GM21526 (cell line): ENCODE results near the gene PARN.
"Not testable (repeated sequence)": the region's sequence is repeated elsewhere in the genome, so short reads cannot be mapped to it uniquely, and the experiment has no call there.

ENCODE experiments used
- ATAC-seq: cut with Tn5 transposase; IDR thresholded peaks from one replicate; pipeline ENCODE4 v1.9.1; 2021; ENCODE audit warnings: moderate library complexity; ENCODE audit not compliant: unreplicated experiment, low FRiP score

Gene PARN

DNA sequence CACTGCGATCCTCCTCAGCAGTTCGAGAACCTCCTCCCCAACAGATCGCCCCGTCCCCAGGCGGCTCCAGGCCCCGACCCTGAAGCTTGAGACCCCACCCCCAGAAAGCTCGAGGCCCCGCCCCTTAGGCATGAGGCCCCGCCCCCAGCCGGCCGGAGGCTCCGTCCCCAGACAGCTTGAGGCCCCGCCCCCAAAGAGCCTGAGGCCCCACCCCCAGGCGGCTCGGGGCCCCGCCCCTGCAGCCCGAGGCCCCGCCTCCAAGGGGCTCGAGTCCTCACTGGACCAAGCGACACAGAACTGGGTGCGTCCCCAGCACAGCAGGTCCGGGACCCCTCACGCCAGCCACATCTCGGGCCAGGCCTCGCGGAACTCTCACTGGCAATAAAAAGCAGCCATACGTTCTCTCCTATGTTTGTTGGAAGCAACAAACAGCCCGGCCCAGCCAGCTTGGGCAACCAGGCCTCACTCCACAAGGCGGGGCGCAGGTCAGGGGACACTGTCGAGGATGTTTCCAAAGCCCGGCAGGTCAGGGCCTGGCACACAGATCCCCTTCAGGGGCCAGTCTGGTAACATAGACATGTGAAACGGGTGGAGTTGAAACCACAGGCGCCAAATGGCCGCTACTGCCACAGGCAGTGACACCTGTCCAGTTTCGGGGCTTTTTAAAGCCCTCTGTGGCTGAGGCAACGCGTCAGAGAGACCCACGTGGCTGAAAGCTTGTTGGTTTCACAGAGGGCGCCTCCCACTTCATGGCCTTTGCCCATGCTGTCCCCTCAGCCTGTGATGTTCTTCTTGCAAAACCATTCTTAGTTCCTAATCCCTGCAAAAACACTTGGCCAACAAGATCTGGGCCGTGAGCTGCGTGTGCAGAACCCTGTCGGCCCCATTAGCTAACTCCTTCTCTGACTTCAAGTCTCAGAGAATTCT lies 224.2 kb downstream of the PARN start:
- peak; percentile 90 for ATAC-seq

DNA sequence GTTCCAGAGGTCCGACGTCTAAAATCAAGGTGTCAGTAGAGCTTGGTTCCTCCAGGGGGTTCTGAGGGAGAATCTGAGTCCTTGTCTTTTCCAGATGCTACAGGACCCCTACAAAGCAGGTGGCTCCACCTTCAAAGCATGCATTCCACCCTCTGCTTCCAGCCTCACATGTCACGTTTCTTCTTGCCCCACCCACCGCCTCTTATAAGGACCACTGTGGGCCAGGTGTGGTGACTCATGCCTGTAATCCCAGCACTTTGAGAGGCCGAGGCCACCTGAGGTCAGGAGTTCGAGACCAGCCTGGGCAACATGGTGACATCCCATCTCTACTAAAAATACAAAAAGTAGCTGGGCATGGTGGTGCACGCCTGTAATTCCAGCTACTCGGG lies 227.1 kb downstream of the PARN start:
- ATAC-seq = not testable (repeated sequence)

DNA sequence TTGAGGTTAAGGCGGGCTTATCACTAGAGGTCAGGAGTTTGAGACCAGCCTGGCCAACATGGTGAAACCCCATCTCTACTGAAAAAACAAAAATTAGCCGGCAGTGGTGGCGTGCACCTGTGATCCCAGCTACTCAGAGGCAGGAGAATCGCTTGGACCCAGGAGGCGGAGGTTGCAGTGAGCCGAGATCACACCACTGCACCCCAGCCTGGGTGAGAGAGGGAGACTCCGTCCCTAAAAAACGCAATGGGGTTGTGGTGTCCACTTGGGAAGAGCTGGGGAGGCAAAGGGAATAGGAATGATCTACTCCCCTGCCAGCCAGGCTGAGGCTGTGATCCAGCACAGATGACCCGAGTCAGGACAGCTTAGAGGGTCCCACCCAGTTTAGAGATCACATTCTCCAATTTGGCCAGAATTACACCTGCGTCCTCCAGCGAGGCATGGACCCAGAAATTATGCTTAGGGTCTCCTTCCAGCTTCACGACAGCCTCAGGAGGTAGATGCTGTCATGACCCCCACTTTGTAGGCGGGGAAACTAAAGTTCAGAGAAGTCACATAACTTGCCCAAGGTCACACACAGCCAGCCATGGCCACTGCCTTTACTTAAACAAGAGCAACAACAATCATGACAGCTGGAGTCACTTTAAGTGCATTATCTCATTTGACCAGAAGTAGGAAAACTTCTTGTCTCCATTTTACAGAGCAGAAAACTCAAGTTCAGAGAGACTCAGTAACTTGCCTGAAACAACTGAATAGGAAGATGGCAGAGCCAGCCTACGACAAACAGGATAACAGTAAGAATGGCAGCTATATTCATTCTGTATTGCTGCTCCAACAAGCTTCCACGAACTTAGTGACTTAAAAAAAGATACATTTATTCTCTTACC lies 227.7 kb downstream of the PARN start:
- ATAC-seq = not testable (repeated sequence)

DNA sequence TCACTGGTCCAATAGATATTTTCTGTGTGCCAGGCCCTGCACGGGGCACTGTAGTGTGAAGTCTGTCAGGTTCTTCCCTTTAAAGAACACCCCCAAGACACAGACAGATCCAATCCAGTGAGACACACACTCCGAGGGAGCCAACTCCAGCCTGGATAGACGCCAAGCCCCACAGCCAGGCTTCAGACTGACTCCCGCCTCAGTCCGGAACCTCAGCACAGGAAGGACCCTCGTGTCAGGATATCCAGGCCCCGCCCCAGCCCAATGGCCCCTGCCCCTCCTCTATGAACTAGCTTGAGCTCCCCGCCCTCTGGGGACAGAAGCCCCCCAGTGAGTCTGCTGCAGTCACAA lies 228.4 kb downstream of the PARN start:
- not testable (repeated sequence) for ATAC-seq

DNA sequence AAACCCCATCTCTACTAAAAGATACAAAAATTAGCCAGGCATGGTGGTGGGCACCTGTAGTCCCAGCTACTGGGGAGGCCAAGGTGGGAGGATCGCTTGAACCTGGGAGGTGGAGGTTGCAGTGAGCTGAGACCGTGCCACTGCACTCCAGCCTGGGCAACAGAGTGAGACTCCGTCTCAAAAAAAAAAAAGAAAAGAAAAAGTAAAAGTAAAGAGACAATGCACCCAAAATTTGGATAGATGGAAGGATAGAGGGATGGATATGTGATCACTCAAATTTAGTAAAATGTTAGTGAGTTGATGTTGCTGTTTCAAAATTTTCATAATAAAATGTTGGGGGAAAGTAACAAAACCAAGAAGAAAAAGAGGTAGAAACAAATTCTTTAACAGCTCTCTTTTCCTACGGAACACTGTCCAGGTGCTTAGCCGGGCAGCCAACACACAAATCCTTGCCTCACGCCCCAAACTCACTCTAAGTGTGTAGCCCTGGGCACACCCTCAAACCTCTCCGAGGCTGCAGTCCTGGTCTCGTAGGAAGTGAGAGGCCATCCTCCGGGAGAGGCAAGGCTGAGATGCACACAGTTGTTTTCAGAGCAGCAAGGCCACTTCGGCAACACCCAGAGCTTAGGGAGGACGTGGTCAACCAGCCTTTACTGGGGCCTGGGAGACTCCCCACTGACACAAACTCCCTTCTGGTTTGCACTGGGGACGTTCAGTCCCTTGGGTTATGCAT lies 228.9 kb downstream of the PARN start:
- not testable (repeated sequence) for ATAC-seq

DNA sequence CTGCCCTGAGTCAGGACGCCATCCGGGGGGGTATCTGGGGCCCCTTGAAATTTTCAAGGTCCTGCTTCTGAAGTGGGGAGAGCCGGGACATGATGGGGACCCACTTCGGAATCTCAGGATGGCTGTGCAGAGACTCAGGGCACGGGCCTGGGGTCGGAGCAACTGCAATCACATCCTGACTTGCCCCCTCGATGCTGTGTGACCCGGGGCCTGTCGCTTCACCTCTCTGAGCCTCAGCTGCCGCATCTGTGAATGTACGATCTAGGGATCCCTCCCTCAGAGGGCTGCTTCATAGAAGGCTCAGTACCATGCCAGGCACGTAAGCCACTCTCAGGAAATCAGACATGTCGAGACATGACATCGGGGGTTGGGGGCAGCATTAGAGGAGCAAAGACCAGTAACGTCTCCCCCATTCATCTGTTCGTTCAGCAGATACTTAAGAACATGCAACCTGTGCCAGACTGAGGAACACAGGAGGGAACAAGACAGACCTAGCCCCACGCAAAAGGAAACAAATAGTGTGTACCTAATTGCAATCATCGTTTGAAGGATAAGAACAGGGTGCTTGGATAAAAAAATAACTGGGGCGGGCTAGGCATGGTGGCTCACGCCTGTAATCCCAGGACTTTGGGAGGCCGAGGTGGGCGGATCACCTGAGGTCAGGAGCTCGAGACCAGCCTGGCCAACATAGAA lies 229.6 kb downstream of the PARN start:
- ATAC-seq = no peak

DNA sequence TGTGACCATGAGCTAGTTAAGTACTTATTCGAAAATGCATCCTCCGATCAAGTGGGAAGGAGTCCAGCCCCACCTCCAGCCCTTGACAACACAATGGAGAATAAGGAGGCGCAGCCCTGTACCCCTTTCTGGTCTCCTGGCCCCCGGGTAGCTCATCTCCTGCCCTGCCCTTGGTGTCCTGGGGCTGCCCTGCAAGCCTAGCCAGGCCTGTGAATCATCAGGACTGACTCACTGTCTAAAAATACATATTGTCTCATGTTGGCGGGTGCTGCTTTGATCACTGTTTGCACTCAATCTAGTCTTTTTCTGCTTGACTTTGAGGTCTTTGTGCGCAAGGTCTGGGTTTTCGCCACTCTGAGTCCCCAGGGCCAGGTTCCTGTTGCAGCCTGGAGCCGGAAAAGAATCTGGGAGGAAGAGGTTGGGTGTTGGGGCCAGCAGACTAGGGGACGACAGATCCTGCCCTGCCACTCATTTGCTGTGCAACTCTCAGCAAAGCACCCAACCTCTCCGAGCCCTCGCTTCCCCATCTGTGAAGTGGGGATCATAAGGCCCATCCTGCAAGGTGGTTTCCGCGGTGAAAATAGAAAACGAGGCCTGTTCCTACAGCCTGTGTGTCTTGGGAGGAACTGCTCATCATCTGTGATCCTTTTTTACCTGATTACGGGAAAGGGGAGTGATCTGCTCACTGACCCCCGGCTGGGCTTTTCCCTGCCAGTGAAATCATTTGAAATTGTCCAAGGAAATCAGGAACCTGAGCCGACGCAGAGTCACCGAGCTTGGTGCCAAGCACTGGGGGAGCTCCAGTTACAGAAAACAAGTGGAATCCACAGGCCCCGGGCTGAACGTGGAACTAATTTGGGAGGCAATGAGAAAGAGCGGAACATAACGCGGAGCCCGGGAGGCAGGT lies 230.4 kb downstream of the PARN start:
- ATAC-seq = peak; percentile 59

DNA sequence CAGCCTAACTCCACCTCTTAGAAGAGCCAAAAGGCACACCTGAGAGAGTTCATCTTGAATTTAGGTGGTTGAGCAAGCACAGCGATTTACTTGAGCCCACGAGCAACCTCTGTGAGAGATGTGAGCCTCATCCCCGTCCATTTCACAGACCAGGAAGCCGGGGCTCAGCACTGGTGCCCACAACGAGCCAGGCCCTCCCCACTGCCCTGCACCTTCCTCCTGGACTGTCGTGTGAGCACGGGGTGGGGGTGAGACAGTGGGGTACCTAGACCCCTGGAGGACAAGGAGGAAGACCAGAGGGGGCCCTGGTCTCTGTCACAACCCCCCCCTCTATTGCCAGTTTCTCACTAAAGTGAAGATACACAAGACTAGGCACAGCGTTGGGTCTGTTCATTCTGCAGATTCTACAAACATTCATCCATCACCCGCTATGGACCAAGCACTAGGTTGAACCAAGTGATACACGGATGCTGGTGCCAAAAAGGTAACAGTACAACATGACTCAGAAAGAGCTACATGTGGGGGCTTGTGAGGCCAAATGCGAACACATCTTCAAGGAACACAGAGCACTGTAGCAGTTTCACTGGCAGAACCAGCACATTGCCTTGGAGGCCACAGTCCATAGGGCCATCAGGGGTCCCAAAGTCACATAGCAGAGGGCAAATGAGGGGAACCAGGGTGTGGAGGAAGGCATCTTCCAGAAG lies 231.9 kb downstream of the PARN start:
- no peak for ATAC-seq

DNA sequence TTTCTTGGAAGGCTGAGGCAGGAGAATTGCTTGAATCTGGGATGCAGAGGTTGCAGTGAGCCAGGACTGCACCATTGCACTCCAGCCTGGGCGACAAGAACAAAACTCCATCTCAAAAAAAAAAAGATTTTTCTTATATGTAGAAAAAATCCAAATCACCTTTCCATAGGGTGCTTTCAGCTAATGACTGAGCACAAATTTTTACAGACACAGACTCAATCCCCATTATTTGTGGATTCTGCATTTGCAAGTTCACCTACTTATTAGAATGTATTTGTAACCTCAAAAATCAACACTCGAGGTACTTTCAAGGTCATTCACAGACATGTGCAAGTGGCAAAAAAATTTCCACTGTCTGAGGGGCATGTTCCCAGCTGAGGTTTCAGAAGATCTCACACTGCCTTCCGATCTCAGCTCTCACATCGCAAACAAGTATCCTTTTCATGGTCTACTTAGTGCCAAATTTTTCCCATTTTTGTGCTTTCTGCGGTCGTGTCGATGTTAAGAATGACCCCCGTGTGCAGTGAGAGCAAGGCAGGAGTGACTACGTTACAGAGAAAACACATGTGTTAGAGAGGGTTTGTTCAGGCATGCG lies 234.3 kb downstream of the PARN start:
- ATAC-seq = not testable (repeated sequence)

DNA sequence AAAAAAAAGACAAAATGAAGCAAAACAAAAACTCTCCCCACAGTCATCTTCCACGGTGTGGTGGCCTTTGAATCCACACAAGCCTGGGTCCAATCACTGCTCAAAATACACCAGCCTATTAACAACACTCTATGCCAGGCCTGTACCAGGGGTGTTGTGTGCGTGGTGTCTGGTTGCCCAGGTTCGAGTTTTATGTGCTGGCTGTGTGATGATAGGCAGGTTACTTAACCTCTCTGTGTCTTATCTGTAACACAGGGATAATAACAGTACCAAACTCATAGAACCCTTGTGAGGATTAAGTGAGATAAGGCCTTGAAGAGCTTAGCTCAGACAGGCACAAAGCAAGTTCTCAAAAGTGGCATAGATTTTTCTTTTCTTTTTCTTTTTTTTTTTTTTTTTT lies 235.2 kb downstream of the PARN start:
- no peak for ATAC-seq

DNA sequence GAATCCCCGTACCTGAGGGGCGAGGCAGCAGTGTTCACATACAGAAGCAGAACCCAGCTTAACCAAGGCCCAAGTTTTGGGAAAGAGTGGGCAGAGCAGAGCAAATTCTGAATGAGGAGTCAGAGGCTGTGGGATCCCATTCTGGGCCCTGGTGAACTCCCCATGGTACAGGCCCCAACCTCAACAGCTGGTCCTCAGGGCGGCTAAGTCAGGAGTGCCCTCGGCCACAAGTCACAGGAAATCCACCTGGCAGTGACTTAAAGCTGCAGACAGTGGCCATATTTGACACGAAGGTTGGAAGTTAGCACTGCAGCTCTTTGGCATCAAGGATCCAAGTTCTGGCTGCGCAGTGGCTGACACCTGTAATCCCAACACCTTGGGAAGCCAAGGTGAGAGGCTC lies 237.1 kb downstream of the PARN start:
- ATAC-seq = no peak

DNA sequence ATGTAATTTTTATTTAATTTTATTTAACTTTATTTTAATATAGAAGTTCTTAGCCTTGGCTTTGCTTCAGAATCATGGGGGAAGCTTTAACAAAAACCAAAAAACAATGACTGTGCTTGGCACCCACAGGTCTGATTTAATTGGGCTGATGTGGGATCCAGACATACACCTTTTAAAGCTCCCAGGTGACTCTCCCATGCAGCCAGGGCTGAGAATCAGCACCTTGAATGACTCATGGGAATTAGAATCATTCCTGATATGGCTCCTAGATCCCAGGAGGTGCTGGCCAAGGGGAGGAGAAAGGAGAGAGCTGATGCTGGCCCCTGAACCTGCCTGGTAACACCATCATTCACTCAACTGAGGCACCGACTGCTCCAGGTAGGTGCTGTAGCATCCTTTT lies 240.7 kb downstream of the PARN start:
- no peak for ATAC-seq

DNA sequence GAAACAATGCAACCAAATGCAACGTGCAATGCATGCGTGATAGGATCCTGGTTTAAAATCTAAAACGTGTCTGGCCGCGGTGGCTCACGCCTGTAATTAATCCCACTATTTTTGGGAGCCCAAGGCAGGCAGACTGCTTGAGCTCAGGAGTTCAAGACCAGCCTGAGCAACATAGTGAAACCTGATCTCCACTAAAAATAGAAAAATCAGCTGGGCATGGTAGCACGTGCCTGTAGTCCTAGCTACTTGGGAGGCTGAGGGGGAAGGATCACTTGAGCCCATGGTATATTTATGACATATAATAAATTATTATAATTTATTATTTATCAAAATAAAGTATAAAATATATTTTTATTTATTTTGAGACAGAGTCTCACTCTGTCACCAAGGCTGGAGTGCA lies 241.8 kb downstream of the PARN start:
- ATAC-seq = no peak

DNA sequence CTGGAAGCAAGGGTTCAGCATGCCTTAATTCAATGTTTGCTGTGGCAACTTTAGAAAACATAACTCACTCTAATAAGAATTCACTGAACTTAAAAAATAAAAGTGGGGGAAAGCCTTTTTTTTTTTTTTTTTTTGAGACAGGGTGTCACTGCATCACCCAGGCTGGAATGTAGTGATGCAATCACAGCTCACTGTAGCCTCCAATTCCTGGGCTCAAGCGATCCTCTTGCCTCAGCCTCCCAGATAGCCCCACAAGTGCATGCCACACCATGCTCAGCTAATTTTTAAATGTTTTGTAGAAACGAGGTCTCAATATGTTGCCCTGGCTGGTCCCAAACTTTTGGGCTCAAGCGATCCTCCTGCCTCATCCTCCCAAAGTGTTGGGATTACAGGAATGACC lies 243.9 kb downstream of the PARN start:
- ATAC-seq = no peak
